OCI-LY3 (cell line): ENCODE results near the gene DDOST.

Source experiments
- CTCF ChIP-seq: fragments of 200-600, 300-600 bp; sonication (generic); IDR thresholded peaks from 2 replicates; pipeline ENCODE4 v1.5.1; 2014; ENCODE audit warnings: antibody characterized with exemption, low read length, low read depth
- EZH2phosphoT487 ChIP-seq: fragments of 200-600 bp; shearing (Covaris generic); IDR thresholded peaks from 2 replicates; pipeline ENCODE4 v1.6.1; 2018; ENCODE audit warnings: antibody characterized with exemption, mixed run types, low read depth

- TF ChIP-seq CTCF (no peak), EZH2phosphoT487 (no peak)
Observed at GRCh38 chr1:20693623-20694022, 32.5 kb upstream of the DDOST start.
